K562 (cell line): ENCODE measurements around the gene MAP3K7. TPM values are rescaled to one million over a fixed set of nuclear protein-coding genes. Genes with fewer than 3 reads are reported as not detected.

ENCODE experiments used
- ARID2 ChIP-seq: fragments of 450-650 bp; IDR thresholded peaks from 2 replicates; pipeline ENCODE4 v1.6.1; 2017; ENCODE audit warnings: antibody characterized with exemption, mild to moderate bottlenecking
- ELF2 ChIP-seq: fragments of 250-450 bp; sonication (Bioruptor Pico); IDR thresholded peaks from 2 replicates; pipeline ENCODE4 v1.5.0; 2021; ENCODE audit warnings: mild to moderate bottlenecking
- HNRNPLL ChIP-seq: fragments of 200-400 bp; formaldehyde crosslinking; IDR thresholded peaks from 2 replicates; pipeline ENCODE4 v1.6.1; 2017; ENCODE audit warnings: low read length, low read depth, mild to moderate bottlenecking; ENCODE audit not compliant: poor library complexity, severe bottlenecking
- HNRNPUL1 ChIP-seq: fragments of 200-400 bp; formaldehyde crosslinking; IDR thresholded peaks from 2 replicates; pipeline ENCODE4 v1.6.1; 2017; ENCODE audit warnings: low read length
- KLF1 ChIP-seq: fragments of 450-650 bp; IDR thresholded peaks from 2 replicates; pipeline ENCODE4 v1.6.1; 2016; ENCODE audit warnings: missing genetic modification characterization, missing compliant biosample characterization
- MYC ChIP-seq, 2 experiments: fragments of 250-450 bp in 1 of 2; sonication (Bioruptor Pico) in 1 of 2; IDR thresholded peaks; 2 replicates each; pipeline versions ENCODE4 v1.5.1 to v1.6.1; 2012 to 2021; ENCODE audit warnings: low read depth in 2 of 2, borderline replicate concordance in 1 of 2, improper control_type of control experiment in 1 of 2, low read length in 1 of 2, mild to moderate bottlenecking in 1 of 2, moderate library complexity in 1 of 2
- PTBP1 ChIP-seq: fragments of 200-400 bp; formaldehyde crosslinking; IDR thresholded peaks from 2 replicates; pipeline ENCODE4 v1.6.1; 2017; ENCODE audit warnings: low read depth, low read length
- SMARCB1 ChIP-seq: IDR thresholded peaks from 2 replicates; pipeline ENCODE4 v1.6.1; 2011; ENCODE audit warnings: improper control_type of control experiment, low read depth; ENCODE audit not compliant: insufficient read length
- SOX6 ChIP-seq: fragments of 450-650 bp; IDR thresholded peaks from 2 replicates; pipeline ENCODE4 v1.6.1; 2014; ENCODE audit warnings: mild to moderate bottlenecking
- ZEB2 ChIP-seq: fragments of 450-650 bp; IDR thresholded peaks from 2 replicates; pipeline ENCODE4 v1.6.1; 2016
- ZFP30 ChIP-seq: fragments of 250-450 bp; sonication (Bioruptor Pico); IDR thresholded peaks from 2 replicates; pipeline ENCODE4 v1.8.0; 2022; ENCODE audit warnings: moderate library complexity, mild to moderate bottlenecking, inconsistent platforms, borderline replicate concordance
- ZFX ChIP-seq: sonication (generic); formaldehyde crosslinking; IDR thresholded peaks from 2 replicates; pipeline ENCODE4 v1.8.0; 2022; ENCODE audit warnings: mild to moderate bottlenecking, missing genetic modification reagents, moderate library complexity
- polyA plus RNA-seq, 8 experiments: library from polyadenylated mRNA; depleted of rRNA in 4 of 8; stranded (reverse) in 5 of 8; unstranded in 3 of 8; fragments of >200 nt; fragmentation: Nextera tagmentation in 2 of 8; fragmentation: Illumina TruSeq in 1 of 8; extraction: Ambion mirVana in 2 of 8; extraction: Trizol in 1 of 8; gene quantifications; 2 replicates each; pipeline versions ENCODE4 v1.2.1 to v1.2.3, GENCODE V29; 2011 to 2014; ENCODE audit warnings: inconsistent platforms in 1 of 8, missing spikeins in 1 of 8
- total RNA-seq, 7 experiments: library from RNA; depleted of rRNA in 6 of 7; stranded (reverse); fragments of >200 nt in 6 of 7; fragmentation: Illumina TruSeq in 2 of 7; extraction: Trizol in 2 of 7; gene quantifications; 2 replicates each; pipeline versions ENCODE4 v1.2.1 to v1.2.3, GENCODE V29; 2011 to 2021; ENCODE audit warnings: low replicate concordance in 1 of 7
- TF ChIP-seq, protein P1 (sequence below): fragments of 150-350 bp; conservative IDR thresholded peaks from 2 replicates; pipeline ENCODE4 v1.6.1; 2014; ENCODE audit warnings: low read length

Gene MAP3K7
- total and polyA plus RNA-seq, 9 of the 15 experiments (the other 6 are each of a cell fraction or from before 2014, with no cell fraction given) = 13.4 to 60.9 (median 34.8) TPM

GRCh38 chr6:90497411-90497810, 89.5 kb downstream of the MAP3K7 start (continued):
- no peak for TF ChIP-seq MYC (IDR thresholded peaks at IDR 0.05; ENCODE audit: low read depth, low read length)
- TF ChIP-seq MYC (CRISPR knock-in tag; IDR thresholded peaks at IDR 0.05; ENCODE audit: borderline replicate concordance, low read depth) = no peak
- TF ChIP-seq, protein P1, sequence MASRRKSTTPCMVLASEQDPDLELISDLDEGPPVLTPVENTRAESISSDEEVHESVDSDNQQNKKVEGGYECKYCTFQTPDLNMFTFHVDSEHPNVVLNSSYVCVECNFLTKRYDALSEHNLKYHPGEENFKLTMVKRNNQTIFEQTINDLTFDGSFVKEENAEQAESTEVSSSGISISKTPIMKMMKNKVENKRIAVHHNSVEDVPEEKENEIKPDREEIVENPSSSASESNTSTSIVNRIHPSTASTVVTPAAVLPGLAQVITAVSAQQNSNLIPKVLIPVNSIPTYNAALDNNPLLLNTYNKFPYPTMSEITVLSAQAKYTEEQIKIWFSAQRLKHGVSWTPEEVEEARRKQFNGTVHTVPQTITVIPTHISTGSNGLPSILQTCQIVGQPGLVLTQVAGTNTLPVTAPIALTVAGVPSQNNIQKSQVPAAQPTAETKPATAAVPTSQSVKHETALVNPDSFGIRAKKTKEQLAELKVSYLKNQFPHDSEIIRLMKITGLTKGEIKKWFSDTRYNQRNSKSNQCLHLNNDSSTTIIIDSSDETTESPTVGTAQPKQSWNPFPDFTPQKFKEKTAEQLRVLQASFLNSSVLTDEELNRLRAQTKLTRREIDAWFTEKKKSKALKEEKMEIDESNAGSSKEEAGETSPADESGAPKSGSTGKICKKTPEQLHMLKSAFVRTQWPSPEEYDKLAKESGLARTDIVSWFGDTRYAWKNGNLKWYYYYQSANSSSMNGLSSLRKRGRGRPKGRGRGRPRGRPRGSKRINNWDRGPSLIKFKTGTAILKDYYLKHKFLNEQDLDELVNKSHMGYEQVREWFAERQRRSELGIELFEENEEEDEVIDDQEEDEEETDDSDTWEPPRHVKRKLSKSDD = no peak
- TF ChIP-seq KLF1 = no peak
- no peak for TF ChIP-seq ELF2 (CRISPR knock-in tag)
- no peak for TF ChIP-seq SMARCB1
- no peak for TF ChIP-seq HNRNPUL1
- no peak for TF ChIP-seq PTBP1
- TF ChIP-seq ARID2 = 0 out of 2 replicates have a peak, but pooled peaks have one; percentile 25
- no peak for TF ChIP-seq ZFX (CRISPR knock-in tag)
- no peak for TF ChIP-seq SOX6
- TF ChIP-seq ZFP30 (CRISPR knock-in tag) = no peak
- no peak for TF ChIP-seq ZEB2
- TF ChIP-seq HNRNPLL = no peak
